GM12892 (cell line): ENCODE data around the gene C1orf141. TPM values are rescaled to one million over a fixed set of nuclear protein-coding genes. Genes with fewer than 3 reads are reported as not detected.
A peak's percentile ranks its signal among the peaks of the same experiment; 100 is the strongest.

Experiments
- DNase-seq: peaks from one replicate; pipeline ENCODE4 v3.0.0; 2011; ENCODE audit not compliant: insufficient read length
- FAIRE-seq: peaks from 2 replicates; lab custom pipeline; 2011; peaks lifted over from hg19 to GRCh38; lab: Jason Lieb, UNC
- POLR2A ChIP-seq: IDR thresholded peaks from 2 replicates; pipeline ENCODE4 v1.6.1; 2011; ENCODE audit warnings: low read depth, low read length, control low read depth
- POLR2AphosphoS5 ChIP-seq: IDR thresholded peaks from 2 replicates; pipeline ENCODE4 v1.6.1; 2011; ENCODE audit warnings: low read depth, low read length, control low read depth
- TAF1 ChIP-seq: IDR thresholded peaks from 2 replicates; pipeline ENCODE4 v1.6.1; 2011; ENCODE audit warnings: low read depth, mild to moderate bottlenecking, control low read depth, low read length, borderline replicate concordance
- polyA plus RNA-seq: library from polyadenylated mRNA; unstranded; fragments of >200 nt; gene quantifications from one replicate; pipeline ENCODE4 v1.2.1, GENCODE V29; 2012; ENCODE audit warnings: missing spikeins, inconsistent platforms; ENCODE audit not compliant: missing spikeins

C1orf141 gene
- polyA plus RNA-seq: not detected

DNA sequence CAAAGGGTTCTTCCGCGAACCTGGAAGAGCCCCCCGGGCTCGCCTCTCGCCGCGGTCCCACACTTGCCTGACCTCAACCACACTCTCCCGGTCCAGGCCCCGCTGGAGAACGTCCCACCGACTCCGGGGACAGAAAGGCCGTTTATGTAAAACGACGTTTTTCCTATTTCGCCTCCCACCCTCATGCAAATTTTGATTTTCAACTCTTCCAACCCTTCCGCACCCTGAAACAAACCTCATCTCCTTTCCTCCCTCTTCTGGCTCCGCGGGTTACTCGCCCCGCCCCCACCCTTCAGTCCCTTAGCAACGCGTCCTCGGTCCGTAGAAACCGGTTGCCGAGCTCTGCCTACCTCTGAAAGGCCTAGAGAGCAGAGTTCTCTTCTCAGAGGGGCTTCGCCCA, at the start of gene C1orf141:
Gene C1orf141, minus strand, starts transcription at position 276 of the 400 bp plus-strand sequence. CDS start 7,730 bp downstream, outside the sequence.
- FAIRE-seq (peak; percentile 63), DNase-seq (no peak)
- TF ChIP-seq POLR2AphosphoS5 (no peak), TAF1 (no peak), POLR2A (no peak)

DNA sequence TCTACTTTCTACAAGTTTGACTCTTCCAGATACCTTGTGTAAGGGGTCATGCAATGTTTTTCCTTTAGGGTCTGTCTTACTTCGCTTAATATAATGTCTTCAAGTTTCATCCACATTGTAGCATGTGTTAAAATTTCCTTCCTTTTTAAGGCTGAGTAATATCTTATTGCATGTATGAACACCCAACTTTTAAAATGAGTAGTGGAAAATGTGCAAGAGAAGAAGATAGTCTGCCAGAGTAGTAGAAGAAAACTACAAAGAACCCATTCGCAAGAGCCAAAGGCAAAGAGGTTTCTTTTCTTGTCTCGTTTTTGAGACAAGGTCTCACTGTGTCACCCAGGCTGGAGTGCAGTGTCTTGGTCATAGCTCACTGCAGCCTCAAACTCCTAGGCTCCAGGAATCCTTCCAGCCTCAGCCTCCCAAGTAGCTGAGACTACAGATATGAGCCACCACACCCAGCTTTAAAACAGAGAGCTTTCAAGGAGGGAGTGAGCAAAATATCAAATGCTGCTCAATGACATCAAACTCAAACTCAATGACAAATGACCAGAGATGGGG, 40.8 kb upstream of the C1orf141 start:
- DNase-seq (no peak), FAIRE-seq (no peak)
- TF ChIP-seq POLR2A (no peak), TAF1 (no peak), POLR2AphosphoS5 (no peak)

DNA sequence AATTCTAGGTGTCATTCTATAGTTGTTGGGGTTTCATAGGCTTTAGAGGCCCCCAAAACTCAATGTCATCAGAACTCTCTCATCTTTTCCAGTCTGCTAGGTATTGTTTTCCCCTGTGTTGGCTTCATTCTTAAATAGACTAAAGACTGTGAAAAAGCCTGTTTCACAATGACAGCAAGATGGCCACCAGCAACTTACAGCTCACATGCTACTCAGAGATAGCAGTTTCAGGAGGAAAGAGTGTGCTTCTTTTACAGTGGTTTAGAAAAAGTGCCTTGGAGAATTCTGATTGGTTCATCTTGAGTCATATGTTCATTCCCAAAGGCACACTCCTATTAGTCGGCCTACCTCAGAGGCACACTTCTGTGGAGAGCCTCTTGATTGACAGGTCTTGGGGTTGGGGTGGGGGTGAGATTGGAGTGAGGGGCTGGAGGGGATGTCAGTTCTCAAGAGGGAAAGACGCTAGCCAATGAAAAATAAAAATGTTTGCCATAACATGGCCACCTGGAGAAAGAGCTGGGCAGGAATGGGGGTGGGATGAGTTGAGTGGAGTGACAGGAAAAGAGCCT, 40.0 kb upstream of the C1orf141 start:
- TF ChIP-seq TAF1: no peak
- no peak for TF ChIP-seq POLR2A
- TF ChIP-seq POLR2AphosphoS5: no peak
- FAIRE-seq (no peak), DNase-seq (no peak)

DNA sequence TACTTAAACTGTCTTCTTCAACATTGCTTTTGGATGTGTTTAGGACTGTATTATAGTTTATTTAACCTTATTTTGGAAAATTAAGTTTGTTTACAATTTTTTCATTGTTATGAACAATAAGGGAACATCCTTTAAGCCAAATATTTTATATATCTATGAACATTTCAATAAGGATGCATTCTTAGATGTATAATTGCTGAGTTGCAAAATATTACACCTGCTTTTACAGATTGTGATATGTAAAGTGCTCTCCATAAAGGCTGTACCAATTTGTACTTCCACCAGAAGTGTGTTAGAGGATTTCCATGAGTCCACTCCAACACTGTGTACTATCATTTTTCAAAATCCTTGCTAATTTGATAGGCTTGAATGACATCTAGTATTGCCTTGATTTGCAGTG, 39.2 kb upstream of the C1orf141 start:
- FAIRE-seq (no peak), DNase-seq (no peak)
- TF ChIP-seq POLR2AphosphoS5: no peak
- no peak for TF ChIP-seq TAF1
- TF ChIP-seq POLR2A: no peak

DNA sequence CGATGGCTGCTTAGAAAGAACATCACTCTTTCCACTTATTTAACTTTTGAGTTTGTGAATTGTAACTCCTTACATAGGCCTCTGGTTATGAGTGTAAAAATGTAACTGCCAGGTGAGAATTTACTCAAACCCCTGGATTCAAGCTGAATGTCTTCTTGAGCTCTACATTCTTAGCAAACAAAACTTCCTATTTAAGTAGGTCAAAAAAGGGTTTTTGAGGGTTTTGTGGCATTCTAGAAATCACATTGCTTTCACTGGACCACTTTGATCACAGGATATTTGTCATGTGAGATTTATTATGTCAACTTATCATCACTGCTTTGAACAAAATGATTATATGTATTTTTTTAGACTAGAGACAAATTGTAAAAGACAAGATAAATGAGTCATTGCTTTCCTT, 37.2 kb upstream of the C1orf141 start:
- no peak for TF ChIP-seq POLR2A
- no peak for TF ChIP-seq TAF1
- no peak for TF ChIP-seq POLR2AphosphoS5
- FAIRE-seq (no peak), DNase-seq (no peak)

DNA sequence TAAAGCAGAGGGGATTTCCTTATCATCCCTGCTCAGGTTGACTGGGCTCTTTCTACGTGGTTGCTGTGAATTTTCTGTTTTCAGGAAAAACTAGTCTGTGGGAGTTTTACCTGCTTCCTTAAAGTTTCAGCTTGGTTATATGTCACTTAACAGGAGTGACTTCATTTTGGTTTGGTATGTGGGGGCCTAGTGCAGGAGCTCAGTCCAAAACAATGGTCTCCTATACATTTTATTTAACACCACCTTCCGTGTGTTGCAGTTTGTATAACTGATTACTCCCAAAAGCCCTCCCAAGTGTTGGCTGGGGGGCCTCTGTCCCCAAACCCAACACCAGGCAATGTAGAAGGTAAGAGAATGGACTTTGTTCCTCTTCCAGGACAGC, 36.8 kb upstream of the C1orf141 start:
- no peak for DNase-seq
- peak; percentile 40 for FAIRE-seq
- no peak for TF ChIP-seq POLR2A
- TF ChIP-seq TAF1: no peak
- no peak for TF ChIP-seq POLR2AphosphoS5

DNA sequence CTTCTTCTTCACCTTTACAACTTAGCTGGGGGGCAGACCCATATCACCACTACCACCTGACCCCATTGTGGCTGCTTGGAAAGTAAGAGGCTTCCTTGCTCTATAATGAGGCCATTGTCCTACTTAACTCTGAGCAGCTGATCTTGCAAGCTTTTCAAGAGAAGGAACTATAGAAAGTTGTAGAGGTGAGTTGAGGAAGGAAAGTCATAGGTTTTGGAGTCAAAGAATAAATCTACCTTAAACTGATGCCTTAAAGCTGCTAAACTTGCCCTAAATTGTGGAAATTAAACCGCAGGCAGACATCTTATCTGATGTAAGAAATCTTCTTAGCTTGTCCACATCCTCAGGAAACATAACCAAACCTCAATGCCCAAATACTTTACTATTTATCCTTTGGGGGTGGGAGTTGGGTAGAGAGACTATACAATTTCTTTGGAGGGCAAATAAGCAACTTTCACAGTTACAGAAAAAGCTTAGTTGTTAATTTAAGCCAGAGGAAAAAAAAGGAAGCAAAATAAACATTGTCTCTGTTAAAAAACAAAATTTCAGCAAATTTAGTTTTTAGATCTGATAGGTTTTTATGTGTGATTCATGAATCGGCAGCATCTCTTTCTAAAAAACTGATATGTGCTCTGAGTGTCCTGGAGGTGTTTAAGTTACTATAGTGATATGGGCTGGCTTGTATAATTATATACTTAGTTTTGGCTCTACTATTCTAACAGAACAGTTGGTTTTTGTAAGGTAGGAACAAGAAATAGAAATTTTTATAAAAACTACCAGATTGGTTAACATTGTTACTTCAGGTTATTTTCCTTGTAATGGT, 36.2 kb upstream of the C1orf141 start:
- FAIRE-seq: peak; percentile 80
- DNase-seq: no peak

DNA sequence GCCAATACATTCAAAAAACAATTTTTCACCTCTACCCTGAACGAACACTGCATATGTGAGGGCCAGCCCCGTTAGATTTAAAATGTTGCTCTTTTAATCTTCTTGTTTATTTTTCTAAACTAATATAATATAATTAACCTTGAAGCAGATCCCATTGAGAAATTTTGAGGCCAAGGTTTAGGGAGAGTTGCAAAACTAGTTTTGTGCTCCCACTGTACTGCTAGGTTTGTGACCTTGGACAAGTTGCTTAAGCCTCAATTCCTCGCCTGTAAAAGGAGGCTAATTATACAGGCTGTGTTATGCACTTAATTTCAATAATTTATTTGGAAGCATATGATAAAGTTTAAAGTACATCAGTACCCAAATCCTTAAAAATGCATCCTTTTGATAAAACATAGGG, 35.2 kb upstream of the C1orf141 start:
- no peak for TF ChIP-seq TAF1
- TF ChIP-seq POLR2A: no peak
- TF ChIP-seq POLR2AphosphoS5: no peak
- no peak for FAIRE-seq
- DNase-seq: no peak

More for the DNA sequence above, 36.2 kb upstream of the C1orf141 start:
- TF ChIP-seq POLR2AphosphoS5 (no peak), TAF1 (no peak), POLR2A (no peak)

DNA sequence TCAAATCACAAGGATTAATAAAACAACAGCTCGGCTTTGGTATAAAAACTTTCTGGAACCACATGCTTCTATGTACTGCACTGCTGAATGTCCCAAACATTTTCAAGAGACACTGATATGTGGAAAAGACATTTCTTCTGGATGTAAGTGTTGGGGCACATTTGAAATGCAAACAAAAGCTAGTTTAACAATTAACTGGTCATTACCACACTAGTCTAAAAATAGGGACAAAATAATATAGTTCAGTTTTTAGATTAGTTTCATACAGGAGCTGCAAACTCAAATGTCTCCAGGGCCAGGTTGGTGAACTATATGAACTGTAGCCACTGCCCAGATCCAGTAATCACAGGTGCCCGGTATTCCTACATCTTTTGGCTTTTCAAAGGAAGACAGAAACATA, 34.7 kb upstream of the C1orf141 start:
- TF ChIP-seq POLR2AphosphoS5 (no peak), POLR2A (no peak), TAF1 (no peak)
- no peak for FAIRE-seq
- no peak for DNase-seq

DNA sequence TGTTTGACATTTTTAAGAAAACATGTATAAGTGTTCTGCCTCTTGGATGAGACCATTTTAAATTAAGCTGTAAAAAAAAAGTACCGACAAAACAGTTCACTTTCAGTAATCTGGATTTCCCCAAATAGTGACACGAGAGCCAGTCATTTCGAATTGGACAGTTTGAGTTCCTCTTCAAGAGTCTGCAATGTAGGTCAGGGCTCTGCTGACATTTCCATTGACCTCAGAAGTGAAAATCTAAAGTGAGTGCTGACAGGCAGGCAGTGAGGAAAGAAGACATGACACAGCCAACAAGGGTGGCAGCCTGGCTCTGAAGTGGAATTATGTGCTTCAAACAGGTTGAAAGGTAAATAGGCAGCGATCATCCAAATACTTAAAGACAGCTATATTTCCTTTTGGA, 31.4 kb upstream of the C1orf141 start, which contains the start of gene IL23R:
Gene IL23R, plus strand, starts transcription at position 259 of the 400 bp plus-strand sequence. CDS start 1,667 bp downstream, outside the sequence.
- DNase-seq (no peak), FAIRE-seq (peak; percentile 76)
- TF ChIP-seq POLR2A: 0 out of 2 replicates have a peak, but pooled peaks have one; percentile 22
- TF ChIP-seq POLR2AphosphoS5: no peak

DNA sequence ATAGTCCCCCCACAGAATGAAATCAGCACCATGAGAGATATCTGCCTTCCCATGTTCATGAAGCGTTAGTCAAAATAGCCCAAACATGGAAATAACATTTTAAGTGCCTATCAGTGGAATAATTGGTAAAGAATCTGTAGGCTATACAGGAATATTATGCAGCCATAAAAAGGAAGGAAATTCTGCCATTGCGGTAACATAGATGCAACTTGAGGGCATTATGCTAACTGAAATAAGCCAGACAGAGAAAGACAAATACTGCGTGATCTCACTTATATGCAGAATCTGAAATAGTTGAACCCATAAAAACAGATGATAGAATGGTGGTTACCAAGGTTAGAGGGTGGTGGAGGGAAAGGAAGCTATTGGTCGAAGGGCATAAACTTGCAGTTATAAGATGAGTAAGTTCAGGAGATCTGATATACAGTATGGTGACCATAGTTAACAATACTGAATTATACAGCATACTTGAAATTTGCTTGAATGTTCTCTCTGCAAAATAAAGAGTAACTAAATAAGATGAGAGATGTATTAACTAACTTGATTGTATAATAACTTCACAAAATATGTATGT, 30.8 kb upstream of the C1orf141 start:
- peak; percentile 17 for FAIRE-seq
- no peak for DNase-seq
- TF ChIP-seq POLR2A (no peak), POLR2AphosphoS5 (no peak), TAF1 (no peak)
